ENCODE results near the gene SLC9A7. TPM values are rescaled to one million over a fixed set of nuclear protein-coding genes. Genes with fewer than 3 reads are reported as not detected.

The SLC9A7 gene
- total RNA-seq, 4 donors from 2014 or later, result 2.8 to 10.7 (median 3.3) TPM

DNA sequence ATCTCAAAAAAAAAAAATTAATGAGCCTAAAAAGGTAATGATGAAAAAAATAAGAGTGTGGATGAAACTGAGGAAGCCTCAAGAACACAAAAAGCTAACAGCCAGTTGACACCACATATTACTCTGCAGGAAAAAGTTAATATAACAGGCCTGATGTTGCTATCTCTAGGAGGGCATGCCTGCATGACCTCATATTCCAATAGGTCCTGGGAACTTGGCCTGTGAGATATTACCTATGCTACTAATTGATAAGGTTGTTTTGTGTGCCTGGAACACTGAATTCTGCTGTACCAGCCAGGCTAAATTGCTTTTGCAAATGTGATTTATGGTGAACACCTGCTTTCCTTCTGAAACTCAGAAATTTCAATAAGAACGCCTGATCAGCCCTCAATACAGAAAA lies 15.9 kb downstream of the SLC9A7 start:
- DNase-seq (ENCODE audit: extremely low spot score), result no peak
- no peaks in the 10 kb centered on the region for H3K36me3 ChIP-seq
- intact Hi-C loops (cut with DNase I), result no loop called here
- no peak overlapping the region for H3K4me3 ChIP-seq
- no peak for TF ChIP-seq EP300 (IDR thresholded peaks at IDR 0.05)
- no peak for TF ChIP-seq POLR2A (IDR thresholded peaks at IDR 0.05; ENCODE audit: low read depth)
- TF ChIP-seq, protein P1, sequence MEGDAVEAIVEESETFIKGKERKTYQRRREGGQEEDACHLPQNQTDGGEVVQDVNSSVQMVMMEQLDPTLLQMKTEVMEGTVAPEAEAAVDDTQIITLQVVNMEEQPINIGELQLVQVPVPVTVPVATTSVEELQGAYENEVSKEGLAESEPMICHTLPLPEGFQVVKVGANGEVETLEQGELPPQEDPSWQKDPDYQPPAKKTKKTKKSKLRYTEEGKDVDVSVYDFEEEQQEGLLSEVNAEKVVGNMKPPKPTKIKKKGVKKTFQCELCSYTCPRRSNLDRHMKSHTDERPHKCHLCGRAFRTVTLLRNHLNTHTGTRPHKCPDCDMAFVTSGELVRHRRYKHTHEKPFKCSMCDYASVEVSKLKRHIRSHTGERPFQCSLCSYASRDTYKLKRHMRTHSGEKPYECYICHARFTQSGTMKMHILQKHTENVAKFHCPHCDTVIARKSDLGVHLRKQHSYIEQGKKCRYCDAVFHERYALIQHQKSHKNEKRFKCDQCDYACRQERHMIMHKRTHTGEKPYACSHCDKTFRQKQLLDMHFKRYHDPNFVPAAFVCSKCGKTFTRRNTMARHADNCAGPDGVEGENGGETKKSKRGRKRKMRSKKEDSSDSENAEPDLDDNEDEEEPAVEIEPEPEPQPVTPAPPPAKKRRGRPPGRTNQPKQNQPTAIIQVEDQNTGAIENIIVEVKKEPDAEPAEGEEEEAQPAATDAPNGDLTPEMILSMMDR (IDR thresholded peaks at IDR 0.05), result no peak
- TF ChIP-seq POLR2AphosphoS5 (IDR thresholded peaks at IDR 0.05), result no peak
- 50% methylated on average over 1 of the region's 1 CpG for WGBS
- H3K27me3 ChIP-seq, result peaks cover 0 to 3% (median 0%) of the 10 kb centered on the region in 4 donors
- H3K4me1 ChIP-seq, result no peaks in the 10 kb centered on the region
- peaks cover 0 to 4% (median 0%) of the 10 kb centered on the region in 4 donors for H3K9me3 ChIP-seq
- no peak overlapping the region for H3K27ac ChIP-seq (replicated peaks in 1 of 4)

GRCh38 chrX:46739736-46740135 lies 19.2 kb downstream of the SLC9A7 start:
- TF ChIP-seq POLR2AphosphoS5 (IDR thresholded peaks at IDR 0.05), result no peak
- no peak for TF ChIP-seq EP300 (IDR thresholded peaks at IDR 0.05)
- no peak for TF ChIP-seq POLR2A (IDR thresholded peaks at IDR 0.05; ENCODE audit: low read depth)
- TF ChIP-seq, protein P1 (IDR thresholded peaks at IDR 0.05), result no peak
- H3K9me3 ChIP-seq, result peaks cover 0 to 23% (median 0%) of the 10 kb centered on the region in 4 donors
- no peaks in the 10 kb centered on the region for H3K4me1 ChIP-seq
- no peak for DNase-seq (ENCODE audit: extremely low spot score)
- intact Hi-C loops (cut with DNase I), result no loop called here
- H3K36me3 ChIP-seq, result no peaks in the 10 kb centered on the region
- no peak overlapping the region for H3K27ac ChIP-seq (replicated peaks in 1 of 4)
- peaks cover 0 to 3% (median 0%) of the 10 kb centered on the region in 4 donors for H3K27me3 ChIP-seq
- 19% methylated on average over 1 of the region's 1 CpG for WGBS
- H3K4me3 ChIP-seq, result no peak overlapping the region

- intact Hi-C loops (cut with DNase I), result no loop called here
These were observed 21.5 kb downstream of the SLC9A7 start for GRCh38 chrX:46737462-46737861.

DNA sequence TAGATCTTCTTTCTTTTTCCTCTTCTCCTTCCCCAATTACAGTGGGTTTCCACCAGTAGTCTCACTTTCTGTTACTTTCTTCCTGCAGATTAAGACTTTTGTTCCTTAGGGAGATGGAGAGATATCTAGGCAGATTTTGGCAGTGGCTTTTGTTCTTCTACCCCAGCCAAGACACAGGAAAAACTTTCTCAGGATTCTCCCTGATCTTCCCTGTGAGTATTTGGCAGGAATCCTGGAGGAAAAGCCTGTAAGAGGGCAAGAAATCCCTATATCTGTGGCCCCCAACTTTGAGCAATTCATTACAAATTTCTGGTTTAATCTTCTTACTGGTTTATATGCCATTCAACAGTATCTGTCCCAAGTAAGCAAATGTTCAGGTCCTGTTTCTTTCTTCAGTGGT lies 21.9 kb downstream of the SLC9A7 start:
- H3K27me3 ChIP-seq, result peaks cover 0 to 3% (median 0%) of the 10 kb centered on the region in 4 donors
- intact Hi-C loops (cut with DNase I), result no loop called here
- TF ChIP-seq, protein P1 (IDR thresholded peaks at IDR 0.05), result no peak
- TF ChIP-seq POLR2A (IDR thresholded peaks at IDR 0.05; ENCODE audit: low read depth), result no peak
- no peak for TF ChIP-seq POLR2AphosphoS5 (IDR thresholded peaks at IDR 0.05)
- TF ChIP-seq EP300 (IDR thresholded peaks at IDR 0.05), result no peak
- H3K27ac ChIP-seq (replicated peaks in 1 of 4), result no peak overlapping the region
- no peaks in the 10 kb centered on the region for H3K4me1 ChIP-seq
- no peak for DNase-seq (ENCODE audit: extremely low spot score)
- peaks cover 0 to 25% (median 0%) of the 10 kb centered on the region in 4 donors for H3K9me3 ChIP-seq
- H3K36me3 ChIP-seq, result no peaks in the 10 kb centered on the region
- H3K4me3 ChIP-seq, result no peak overlapping the region

More at GRCh38 chrX:46737462-46737861, 21.5 kb downstream of the SLC9A7 start:
- no peaks in the 10 kb centered on the region for H3K36me3 ChIP-seq
- DNase-seq (ENCODE audit: extremely low spot score), result no peak
- WGBS, result 37% methylated on average over 2 of the region's 2 CpGs
- peaks cover 0 to 3% (median 0%) of the 10 kb centered on the region in 4 donors for H3K27me3 ChIP-seq
- H3K9me3 ChIP-seq, result peaks cover 0 to 25% (median 0%) of the 10 kb centered on the region in 4 donors
- H3K27ac ChIP-seq (replicated peaks in 1 of 4), result no peak overlapping the region
- no peaks in the 10 kb centered on the region for H3K4me1 ChIP-seq
- TF ChIP-seq, protein P1 (IDR thresholded peaks at IDR 0.05), result no peak
- TF ChIP-seq POLR2AphosphoS5 (IDR thresholded peaks at IDR 0.05) (no peak), POLR2A (IDR thresholded peaks at IDR 0.05; ENCODE audit: low read depth) (no peak), EP300 (IDR thresholded peaks at IDR 0.05) (no peak)
- H3K4me3 ChIP-seq, result no peak overlapping the region

DNA sequence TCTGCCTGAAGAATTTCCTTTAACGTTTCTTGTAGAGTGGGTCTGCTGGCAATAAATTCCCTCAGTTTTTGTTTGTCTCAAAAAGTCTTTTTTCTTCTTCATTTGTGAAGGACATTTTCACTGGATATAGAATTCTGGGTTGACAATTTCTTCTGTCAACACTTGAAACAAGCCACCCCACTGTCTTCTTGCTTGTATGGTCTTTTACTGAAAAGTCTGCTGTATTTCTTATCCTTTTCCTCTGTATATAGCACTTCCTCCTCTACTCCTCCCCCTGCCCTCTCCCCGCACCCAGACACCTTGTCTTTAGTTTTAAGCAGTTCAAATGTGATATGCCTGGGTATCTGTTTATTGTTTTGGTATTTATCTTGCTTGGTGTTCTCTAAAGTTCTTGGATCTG lies 23.3 kb downstream of the SLC9A7 start:
- DNase-seq (ENCODE audit: extremely low spot score), result no peak
- 76% methylated on average over 2 of the region's 2 CpGs for WGBS
- Histone ChIP-seq H3K36me3 (no peaks in the 10 kb centered on the region), H3K27me3 (peaks cover 0 to 3% (median 0%) of the 10 kb centered on the region in 4 donors), H3K4me1 (no peaks in the 10 kb centered on the region), H3K9me3 (peaks cover 0 to 24% (median 0%) of the 10 kb centered on the region in 4 donors), H3K4me3 (no peak overlapping the region), H3K27ac (replicated peaks in 1 of 4) (no peak overlapping the region)
- intact Hi-C loops (cut with DNase I), result no loop called here
- TF ChIP-seq EP300 (IDR thresholded peaks at IDR 0.05), result no peak
- no peak for TF ChIP-seq POLR2A (IDR thresholded peaks at IDR 0.05; ENCODE audit: low read depth)
- TF ChIP-seq, protein P1 (IDR thresholded peaks at IDR 0.05), result no peak
- no peak for TF ChIP-seq POLR2AphosphoS5 (IDR thresholded peaks at IDR 0.05)
